DOHH2 (cell line): ENCODE data around the gene FBLN1.

Source experiments
- CTCF ChIP-seq: fragments of 200-600 bp; sonication (generic); IDR thresholded peaks from one replicate; pipeline ENCODE4 v1.5.1; 2014; ENCODE audit warnings: antibody characterized with exemption, mild to moderate bottlenecking, low read depth, low read length; ENCODE audit not compliant: poor library complexity, severe bottlenecking
- EZH2phosphoT487 ChIP-seq: fragments of 200-600 bp; sonication (generic); IDR thresholded peaks from 2 replicates; pipeline ENCODE4 v1.6.1; 2017; ENCODE audit warnings: borderline replicate concordance, mild to moderate bottlenecking, antibody characterized with exemption, low read length, moderate library complexity, mixed read lengths

- TF ChIP-seq CTCF (no peak), EZH2phosphoT487 (no peak)
These were observed 130.3 kb downstream of the FBLN1 start for GRCh38 chr22:45632791-45633515.
